Keratinocyte (primary cell): Measurements from ENCODE around the gene SC5D. TPM values are rescaled to one million over a fixed set of nuclear protein-coding genes. Genes with fewer than 3 reads are reported as not detected.

Experiments used
- DNase-seq: peaks from one replicate; pipeline ENCODE4 v3.0.0-alpha.2; 2011; ENCODE audit warnings: low read depth, missing footprints, low spot score
- FAIRE-seq: peaks from 2 replicates; lab custom pipeline; 2011; peaks lifted over from hg19 to GRCh38; lab: Jason Lieb, UNC
- H2AFZ ChIP-seq: 2 replicates; pipeline ENCODE4 v1.6.0; 2012; ENCODE audit warnings: low read length, control low read depth, inconsistent platforms; ENCODE audit not compliant: control insufficient read depth
- H3K27ac ChIP-seq: 2 replicates; pipeline ENCODE4 v1.5.1; 2011; ENCODE audit warnings: low read length; ENCODE audit not compliant: control insufficient read depth, insufficient read depth
- H3K27me3 ChIP-seq: 3 replicates; pipeline ENCODE4 v1.6.0; 2011; ENCODE audit warnings: low read length; ENCODE audit not compliant: control insufficient read depth, insufficient read depth; ENCODE audit errors: extremely low read depth
- H3K36me3 ChIP-seq, 2 experiments: 2 replicates in 1 of 2; 3 replicates in 1 of 2; pipeline ENCODE4 v1.5.1; 2011; ENCODE audit warnings: low read length in 2 of 2, mild to moderate bottlenecking in 1 of 2; ENCODE audit not compliant: control insufficient read depth in 2 of 2, insufficient read depth in 2 of 2; ENCODE audit errors: extremely low read depth in 1 of 2
- H3K4me1 ChIP-seq: 3 replicates; pipeline ENCODE4 v1.5.1; 2011; ENCODE audit warnings: low read length; ENCODE audit not compliant: control insufficient read depth, insufficient read depth; ENCODE audit errors: extremely low read depth
- H3K4me2 ChIP-seq: 3 replicates; pipeline ENCODE4 v1.6.0; 2011; ENCODE audit warnings: low read depth, low read length; ENCODE audit not compliant: control insufficient read depth, insufficient read depth; ENCODE audit errors: extremely low read depth
- H3K4me3 ChIP-seq, 3 experiments: fragments of 200-600 bp in 1 of 3; sonication (generic) in 1 of 3; 2 replicates in 2 of 3; 3 replicates in 1 of 3; pipeline ENCODE4 v1.5.1; 2011 to 2016; ENCODE audit warnings: low read length in 3 of 3, mild to moderate bottlenecking in 3 of 3, control low read depth in 2 of 3, inconsistent platforms in 1 of 3, low read depth in 1 of 3, mixed read lengths in 1 of 3, mixed run types in 1 of 3, moderate library complexity in 1 of 3; ENCODE audit not compliant: control insufficient read depth in 2 of 3, insufficient read depth in 2 of 3; ENCODE audit errors: extremely low read depth in 1 of 3
- H3K79me2 ChIP-seq: 2 replicates; pipeline ENCODE4 v1.6.0; 2012; ENCODE audit warnings: low read length; ENCODE audit not compliant: control insufficient read depth, insufficient read depth
- H3K9ac ChIP-seq: 3 replicates; pipeline ENCODE4 v1.6.0; 2011; ENCODE audit warnings: low read length; ENCODE audit not compliant: control insufficient read depth, insufficient read depth; ENCODE audit errors: extremely low read depth
- H3K9me1 ChIP-seq: 3 replicates; pipeline ENCODE4 v1.6.0; 2011; ENCODE audit warnings: low read length; ENCODE audit not compliant: control insufficient read depth, insufficient read depth; ENCODE audit errors: extremely low read depth
- H3K9me3 ChIP-seq: 2 replicates; pipeline ENCODE4 v1.5.1; 2012; ENCODE audit warnings: low read depth, low read length; ENCODE audit not compliant: control insufficient read depth
- H4K20me1 ChIP-seq: 3 replicates; pipeline ENCODE4 v1.6.0; 2011; ENCODE audit warnings: low read length; ENCODE audit not compliant: control insufficient read depth, insufficient read depth; ENCODE audit errors: extremely low read depth
- EZH2 ChIP-seq: IDR thresholded peaks from one replicate; pipeline ENCODE4 v1.6.1; 2012; ENCODE audit warnings: inconsistent platforms, mild to moderate bottlenecking, low read length, moderate library complexity
- dilution Hi-C: fragments of 300-500 bp; cut with MboI; formaldehyde crosslinking; loops from one replicate; pipeline ENCODE4 v1.7.0; 2020; ENCODE audit warnings: low sequenced_read_pairs; ENCODE audit not compliant: extremely low pct_ligation_motif_present
- polyA plus RNA-seq, 5 experiments: library from polyadenylated mRNA; depleted of rRNA in 3 of 5; stranded (reverse) in 3 of 5; stranded (forward) in 1 of 5; unstranded in 1 of 5; fragments of >200 nt; gene quantifications; 1 replicate in 1 of 5; 2 replicates in 3 of 5; 3 replicates in 1 of 5; pipeline versions ENCODE4 v1.2.1 to v1.2.3, GENCODE V29; 2011 to 2012; ENCODE audit warnings: missing spikeins in 2 of 5, low read depth in 1 of 5, low replicate concordance in 1 of 5
- TF ChIP-seq, protein P1 (sequence below), 3 experiments: IDR thresholded peaks in 1 of 3; conservative IDR thresholded peaks in 1 of 3; optimal IDR thresholded peaks in 1 of 3; 2 replicates in 2 of 3; 3 replicates in 1 of 3; pipeline versions ENCODE3 to v1.5.1; 2011; ENCODE audit warnings: low read length in 3 of 3, mild to moderate bottlenecking in 3 of 3, moderate library complexity in 2 of 3, control low read depth in 1 of 3, inconsistent platforms in 1 of 3; ENCODE audit not compliant: insufficient read depth in 2 of 3; ENCODE audit errors: extremely low read depth in 1 of 3

Gene SC5D
- polyA plus RNA-seq, 1 donor (not counting 4 experiments of a cell fraction or from before 2014, with no cell fraction given) = 273 TPM

DNA sequence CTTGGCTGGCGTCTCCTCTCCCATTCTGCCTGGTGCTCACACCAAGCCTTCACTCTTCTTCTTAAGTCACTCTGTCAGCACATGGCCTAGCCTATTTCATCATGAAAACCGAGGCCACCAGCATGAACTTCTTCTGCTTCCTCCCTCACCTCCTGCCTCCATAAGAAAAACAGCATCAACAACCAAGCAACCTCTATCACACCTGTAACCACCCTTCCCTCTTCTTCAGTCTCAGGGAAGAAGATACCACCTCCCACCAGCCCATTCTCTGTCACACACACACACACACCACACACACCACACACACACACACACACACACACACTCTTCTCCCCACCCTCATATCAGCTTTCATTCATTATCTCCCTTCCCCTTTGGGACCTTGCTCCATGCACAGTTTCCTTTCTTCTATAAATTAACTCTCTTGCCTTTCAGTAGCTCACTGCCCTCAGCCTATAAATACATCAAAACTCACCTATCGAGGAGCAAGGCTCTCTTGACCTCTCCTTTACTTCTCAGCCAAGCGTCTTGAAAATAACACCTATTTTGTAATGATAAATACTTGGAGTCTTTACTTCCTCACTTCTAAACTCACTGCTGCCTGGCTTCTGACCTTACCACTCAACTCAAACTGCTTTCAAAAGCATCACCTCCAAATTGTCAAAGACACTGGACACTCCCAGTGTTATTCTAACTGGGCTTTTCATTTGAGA lies 36.6 kb downstream of the SC5D start:
- no peak overlapping the region for H3K9ac ChIP-seq
- no peak overlapping the region for H3K4me2 ChIP-seq
- H3K27ac ChIP-seq = no peak overlapping the region
- peaks cover 10% of the 10 kb centered on the region for H3K27me3 ChIP-seq
- no peaks in the 10 kb centered on the region for H3K36me3 ChIP-seq
- H3K4me1 ChIP-seq = no peaks in the 10 kb centered on the region
- DNase-seq = no peak
- H3K9me1 ChIP-seq = no peaks in the 10 kb centered on the region
- no peaks in the 10 kb centered on the region for H4K20me1 ChIP-seq
- TF ChIP-seq, protein P1, sequence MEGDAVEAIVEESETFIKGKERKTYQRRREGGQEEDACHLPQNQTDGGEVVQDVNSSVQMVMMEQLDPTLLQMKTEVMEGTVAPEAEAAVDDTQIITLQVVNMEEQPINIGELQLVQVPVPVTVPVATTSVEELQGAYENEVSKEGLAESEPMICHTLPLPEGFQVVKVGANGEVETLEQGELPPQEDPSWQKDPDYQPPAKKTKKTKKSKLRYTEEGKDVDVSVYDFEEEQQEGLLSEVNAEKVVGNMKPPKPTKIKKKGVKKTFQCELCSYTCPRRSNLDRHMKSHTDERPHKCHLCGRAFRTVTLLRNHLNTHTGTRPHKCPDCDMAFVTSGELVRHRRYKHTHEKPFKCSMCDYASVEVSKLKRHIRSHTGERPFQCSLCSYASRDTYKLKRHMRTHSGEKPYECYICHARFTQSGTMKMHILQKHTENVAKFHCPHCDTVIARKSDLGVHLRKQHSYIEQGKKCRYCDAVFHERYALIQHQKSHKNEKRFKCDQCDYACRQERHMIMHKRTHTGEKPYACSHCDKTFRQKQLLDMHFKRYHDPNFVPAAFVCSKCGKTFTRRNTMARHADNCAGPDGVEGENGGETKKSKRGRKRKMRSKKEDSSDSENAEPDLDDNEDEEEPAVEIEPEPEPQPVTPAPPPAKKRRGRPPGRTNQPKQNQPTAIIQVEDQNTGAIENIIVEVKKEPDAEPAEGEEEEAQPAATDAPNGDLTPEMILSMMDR (optimal IDR thresholded peaks at IDR 0.05 in 1 of 3, IDR thresholded peaks at IDR 0.05 in 1 of 3, conservative IDR thresholded peaks at IDR 0.05 in 1 of 3; ENCODE audit: extremely low read depth in 1 of 3, insufficient read depth in 2 of 3, low read length in 3 of 3) = no peak
- no peak for TF ChIP-seq EZH2
- no peak for FAIRE-seq
- no peaks in the 10 kb centered on the region for H3K79me2 ChIP-seq
- H3K9me3 ChIP-seq = no peaks in the 10 kb centered on the region
- dilution Hi-C loops = loop anchor here (10.0 kb wide), 1 partner anchor 116 kb away; no protein-coding TSS in a partner anchor
- no peak overlapping the region for H3K4me3 ChIP-seq
- H2AFZ ChIP-seq = no peak overlapping the region

DNA sequence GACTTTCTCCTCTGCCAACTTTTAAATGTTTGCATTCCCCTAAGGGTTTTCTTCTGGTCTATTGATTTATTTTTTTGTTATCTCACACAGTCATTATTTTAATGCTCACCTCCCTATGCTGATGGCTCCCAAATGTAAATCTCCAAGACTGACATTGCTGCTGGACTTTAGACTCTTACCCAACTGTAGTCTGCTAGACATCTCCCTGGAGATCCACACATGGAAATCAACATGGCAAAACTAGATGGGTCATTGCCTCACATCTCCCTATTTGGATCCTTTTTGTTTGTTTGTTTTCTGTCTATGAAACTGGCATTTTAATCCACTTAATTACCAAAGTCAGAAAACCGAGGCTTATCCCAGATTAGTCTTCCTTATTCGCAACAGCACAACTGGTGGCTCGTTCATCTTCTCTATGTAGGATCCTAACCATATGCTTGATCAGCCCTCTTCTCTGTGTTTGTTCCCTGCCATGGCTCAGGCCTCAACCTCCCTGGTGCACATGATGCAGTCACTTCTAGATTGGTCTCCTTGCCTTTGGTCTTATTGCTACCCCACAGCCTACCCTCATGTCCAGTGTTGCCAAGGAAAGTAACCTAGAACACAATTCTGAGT lies 37.3 kb downstream of the SC5D start:
- FAIRE-seq (no peak), DNase-seq (no peak)
- no peak for TF ChIP-seq EZH2
- TF ChIP-seq, protein P1 (optimal IDR thresholded peaks at IDR 0.05 in 1 of 3, IDR thresholded peaks at IDR 0.05 in 1 of 3, conservative IDR thresholded peaks at IDR 0.05 in 1 of 3; ENCODE audit: extremely low read depth in 1 of 3, insufficient read depth in 2 of 3, low read length in 3 of 3) = no peak
- Histone ChIP-seq H3K36me3 (no peaks in the 10 kb centered on the region), H3K4me3 (no peak overlapping the region), H4K20me1 (no peaks in the 10 kb centered on the region), H3K27ac (no peak overlapping the region), H3K79me2 (no peaks in the 10 kb centered on the region), H3K4me1 (no peaks in the 10 kb centered on the region), H3K9me3 (no peaks in the 10 kb centered on the region), H3K9me1 (no peaks in the 10 kb centered on the region), H3K27me3 (peaks cover 10% of the 10 kb centered on the region), H2AFZ (no peak overlapping the region), H3K4me2 (no peak overlapping the region), H3K9ac (no peak overlapping the region)
- dilution Hi-C loops = loop anchor here (10.0 kb wide), 1 partner anchor 115 kb away; no protein-coding TSS in a partner anchor
